Kasumi-1 (cell line): Measurements from ENCODE around the gene FRY.
"Not testable (repeated sequence)": the region's sequence is repeated elsewhere in the genome, so short reads cannot be mapped to it uniquely, and the experiment has no call there.

Experiments used
- DNase-seq, 2 experiments: peaks; one replicate each; lab custom pipeline; 2025; lab: John Stamatoyannopoulos, UW

Gene FRY

DNA sequence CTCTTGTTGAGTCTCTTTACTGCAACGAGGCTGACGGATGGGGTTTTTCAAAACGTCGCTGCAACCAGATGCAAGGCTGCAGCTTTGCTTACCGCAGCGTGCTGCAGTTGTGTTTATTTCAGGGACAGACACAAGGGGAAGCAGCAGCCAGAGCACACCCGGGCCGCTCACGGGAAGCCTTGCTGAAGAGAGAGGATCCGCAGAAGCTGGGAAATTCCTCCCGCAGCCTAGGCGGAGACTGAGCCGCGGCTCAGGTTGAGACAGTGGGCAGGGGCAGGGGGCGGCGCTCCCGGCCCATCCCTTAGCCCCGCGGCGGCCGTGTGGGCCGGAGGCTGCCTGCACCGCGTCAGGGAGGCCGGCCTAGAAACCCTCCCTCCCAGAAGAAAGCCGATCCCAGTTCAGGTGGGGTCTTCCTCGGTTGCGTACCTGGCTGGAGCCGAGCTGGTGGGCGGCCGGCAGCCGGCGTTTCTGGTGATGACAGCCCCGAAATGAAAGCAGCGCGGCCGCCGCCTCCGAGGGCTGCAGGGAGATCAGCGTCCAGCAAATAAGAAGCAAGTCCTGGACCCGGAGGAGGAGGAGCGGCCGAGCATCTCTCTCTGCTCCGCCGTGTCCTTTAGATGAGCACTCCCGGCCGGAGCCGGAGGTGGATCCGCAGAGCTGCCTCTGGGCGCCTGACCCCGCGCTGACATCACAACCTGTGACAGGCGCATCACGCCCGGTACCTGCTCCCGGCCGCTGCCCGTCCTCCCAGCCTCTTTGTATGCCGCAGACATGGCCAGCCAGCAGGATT, at the start of gene FRY:
TSS of gene FRY (plus strand) at position 750 of the 790 bp plus-strand sequence. CDS start at position 772, 22 bp downstream.
- peak; percentile 2 to 24 for DNase-seq

DNA sequence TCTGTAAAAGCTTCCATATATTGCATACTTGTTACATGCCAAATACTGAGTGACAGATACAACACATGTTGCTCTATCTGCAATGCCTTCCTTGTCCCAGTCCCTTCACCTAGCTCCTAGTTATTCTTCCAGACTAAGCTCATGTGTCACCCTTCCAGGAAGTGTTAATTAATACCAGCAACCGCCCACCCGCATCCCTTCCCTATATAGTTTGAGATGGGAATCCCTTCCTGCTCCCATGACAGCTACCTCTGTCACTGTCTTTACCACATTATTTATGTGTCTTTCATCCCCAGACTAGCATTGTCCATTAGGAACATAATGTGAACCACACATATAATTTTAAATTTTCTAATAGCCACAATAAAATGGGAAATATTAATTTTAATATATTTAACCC, 49.5 kb upstream of the FRY start:
- DNase-seq, result no peak

DNA sequence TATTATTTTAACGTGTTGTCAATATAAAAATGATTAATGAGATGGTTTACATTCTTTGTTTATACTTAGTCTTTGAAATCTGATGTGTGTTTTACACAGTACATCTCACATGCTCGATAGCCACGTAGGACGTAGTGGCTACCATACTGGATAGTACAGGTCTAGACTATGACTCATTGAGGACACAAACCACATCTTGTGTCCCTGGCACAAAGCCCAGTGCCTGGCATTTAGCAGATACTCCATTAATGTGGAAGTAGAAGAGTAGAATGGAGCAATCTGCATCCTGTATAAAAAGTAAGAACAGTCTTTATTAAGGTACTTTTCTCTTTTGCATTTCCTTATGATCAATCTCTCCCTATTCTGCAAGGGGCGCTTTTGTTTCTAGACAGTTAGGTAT, 49.0 kb upstream of the FRY start:
- peak; percentile 52 to 72 for DNase-seq

DNA sequence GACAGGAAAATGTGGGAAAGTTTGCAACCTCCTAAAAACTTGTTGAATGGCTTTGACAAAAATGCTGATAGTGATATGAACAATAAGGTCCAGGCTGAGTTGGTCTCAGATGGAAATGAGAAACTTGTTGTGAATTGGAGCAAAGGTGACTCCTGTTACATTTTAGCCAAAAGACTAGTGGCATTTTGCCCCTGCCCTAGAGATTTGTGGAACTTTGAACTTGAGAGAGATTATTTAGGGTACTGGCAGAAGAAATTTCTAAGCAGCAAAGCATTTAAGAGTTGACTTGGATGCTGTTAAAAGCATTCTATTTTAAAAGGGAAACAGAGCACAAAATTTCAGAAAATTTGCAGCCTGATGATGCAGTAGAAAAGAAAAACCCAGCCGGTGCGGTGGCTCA, 47.9 kb upstream of the FRY start:
- not testable (repeated sequence) for DNase-seq

DNA sequence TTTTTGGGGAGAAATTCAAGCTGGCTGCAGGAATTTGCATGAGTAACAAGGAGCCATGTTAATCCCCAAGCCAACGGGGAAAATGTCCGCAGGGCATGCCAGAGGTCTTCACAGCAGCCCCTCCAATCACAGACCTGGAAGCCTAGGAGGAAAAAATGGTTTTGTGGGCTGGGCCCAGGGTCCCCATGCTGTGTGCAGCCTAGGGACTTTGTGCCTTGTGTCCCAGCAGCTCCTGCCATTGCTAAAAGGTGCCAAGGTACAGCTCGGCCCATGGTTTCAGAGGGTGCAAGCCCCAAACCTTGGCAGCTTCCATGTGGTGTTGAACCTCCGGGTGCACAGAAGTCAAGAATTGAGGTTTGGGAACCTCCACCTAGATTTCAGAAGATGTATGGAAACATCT, 47.2 kb upstream of the FRY start:
- DNase-seq, result not testable (repeated sequence)

DNA sequence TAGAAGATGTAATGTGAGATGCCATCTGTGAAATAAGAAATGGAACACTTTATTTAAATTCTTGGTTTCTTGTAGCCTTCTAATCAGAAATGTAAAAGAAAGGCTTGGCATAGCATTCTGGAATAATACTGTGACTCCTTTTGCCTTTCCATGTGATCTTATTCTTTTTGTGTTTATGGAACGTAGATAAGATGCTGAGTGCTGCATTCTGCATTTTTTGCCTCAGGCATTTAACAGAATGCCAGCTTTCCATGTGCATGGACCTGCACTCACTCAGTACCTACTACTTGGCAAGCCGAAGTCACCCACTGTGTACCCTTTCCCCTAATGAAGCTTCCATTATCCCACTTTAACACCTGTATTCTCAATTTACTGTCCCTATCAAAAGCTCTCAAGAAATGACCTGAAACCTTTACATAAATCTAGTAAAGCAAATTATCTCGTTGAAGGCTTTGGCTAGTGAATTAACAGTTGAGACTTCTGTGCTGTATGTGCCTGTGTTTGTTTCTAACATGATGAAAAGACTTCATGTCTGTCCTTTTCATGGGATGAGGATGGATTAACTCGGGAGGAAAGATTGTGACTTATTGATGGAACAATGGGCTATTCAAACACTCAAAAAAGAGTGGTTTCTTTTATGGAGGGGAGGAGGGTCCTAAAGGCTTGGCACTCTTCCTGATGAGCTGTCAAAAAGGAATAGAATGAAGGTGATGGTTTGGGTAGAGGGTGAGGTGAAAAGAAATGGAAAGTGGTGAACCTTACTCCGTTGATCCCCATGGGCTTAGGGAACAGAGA, 44.7 kb upstream of the FRY start:
- no peak for DNase-seq

DNA sequence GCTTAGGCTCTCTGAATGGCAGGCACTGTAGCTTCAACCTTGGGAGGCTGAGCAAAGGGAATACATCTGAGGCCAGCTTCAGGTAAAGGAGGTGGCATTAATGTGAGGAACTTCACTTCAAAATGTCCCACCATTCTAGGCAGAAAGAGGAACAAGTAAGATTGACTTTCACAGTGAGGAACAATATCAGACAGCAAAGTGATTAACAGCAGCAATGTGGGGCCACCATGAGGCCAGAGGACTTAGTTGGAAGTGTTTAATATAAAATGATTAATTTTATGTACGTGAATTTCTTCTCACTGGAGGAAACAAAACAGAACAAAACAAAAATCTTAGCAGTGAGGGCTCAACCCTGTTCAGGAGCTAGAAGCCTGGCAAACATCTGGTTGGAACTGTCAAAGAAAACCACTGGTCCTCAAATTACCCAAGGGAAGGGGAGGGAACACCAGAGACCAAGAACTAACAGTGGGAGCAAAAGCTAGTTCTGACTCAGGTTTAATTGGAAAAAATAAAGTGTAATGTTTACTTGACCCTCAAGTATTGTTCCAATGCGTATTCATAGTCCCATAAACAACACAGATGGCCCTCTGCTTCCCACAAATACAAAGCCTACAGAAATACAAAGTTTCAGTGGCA, 43.9 kb upstream of the FRY start:
- DNase-seq, result peak in 1 of 2 experiments; percentile 15

DNA sequence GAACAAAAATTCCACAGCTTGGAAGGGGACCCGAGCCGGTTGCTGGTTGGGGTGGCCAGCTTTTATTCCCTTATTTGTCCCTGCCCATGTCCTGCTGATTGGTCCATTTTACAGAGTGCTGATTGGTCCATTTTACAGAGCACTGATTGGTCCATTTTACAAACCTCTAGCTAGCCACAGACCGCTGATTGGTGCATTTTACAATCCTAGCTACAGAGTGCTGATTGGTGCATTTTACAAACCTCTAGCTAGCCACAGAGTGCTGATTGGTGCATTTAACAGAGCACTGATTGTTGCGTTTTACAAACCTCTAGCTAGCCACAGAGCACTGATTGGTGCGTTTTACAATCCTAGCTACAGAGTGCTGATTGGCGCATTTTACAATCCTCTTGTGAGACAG, 37.2 kb upstream of the FRY start:
- DNase-seq, result not testable (repeated sequence)

DNA sequence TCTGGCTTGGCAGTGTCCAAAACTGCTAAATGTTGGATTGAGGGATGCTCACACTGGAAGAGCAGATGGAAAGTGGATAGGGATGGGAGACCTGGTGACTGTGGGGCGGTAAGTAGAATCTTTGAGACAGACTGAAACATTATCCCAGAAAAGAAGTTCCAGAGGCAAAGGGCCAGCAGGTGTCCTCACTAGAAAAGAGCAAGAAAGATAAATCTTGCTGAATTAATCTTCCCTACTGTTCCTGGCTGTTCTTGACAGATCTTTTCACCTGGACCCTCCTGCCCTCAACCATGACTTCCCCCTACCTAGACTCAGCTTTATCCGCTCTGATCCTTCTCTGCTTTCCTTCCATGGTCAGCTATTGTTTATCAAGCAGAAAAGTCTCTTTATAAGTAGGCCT, 35.0 kb upstream of the FRY start:
- DNase-seq, result no peak

DNA sequence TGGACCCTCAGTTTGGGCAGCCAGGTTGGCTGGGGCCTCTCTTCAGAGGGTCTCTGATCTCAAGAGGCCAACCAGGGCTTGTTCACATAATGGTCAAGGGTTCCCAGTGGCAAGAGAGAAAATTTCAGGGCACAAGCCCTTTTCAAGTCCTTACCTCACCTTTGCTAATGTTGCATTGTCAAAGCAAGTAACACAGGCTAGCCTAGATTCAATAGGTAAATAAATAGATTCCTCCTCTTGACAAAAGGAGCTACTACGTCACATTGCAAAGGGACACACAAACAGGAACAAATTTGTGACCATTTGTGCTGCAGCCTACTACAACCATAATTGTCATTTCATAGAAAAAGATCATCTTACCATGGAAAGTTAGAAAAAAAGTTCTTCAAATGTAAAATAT, 33.9 kb upstream of the FRY start:
- DNase-seq, result no peak

DNA sequence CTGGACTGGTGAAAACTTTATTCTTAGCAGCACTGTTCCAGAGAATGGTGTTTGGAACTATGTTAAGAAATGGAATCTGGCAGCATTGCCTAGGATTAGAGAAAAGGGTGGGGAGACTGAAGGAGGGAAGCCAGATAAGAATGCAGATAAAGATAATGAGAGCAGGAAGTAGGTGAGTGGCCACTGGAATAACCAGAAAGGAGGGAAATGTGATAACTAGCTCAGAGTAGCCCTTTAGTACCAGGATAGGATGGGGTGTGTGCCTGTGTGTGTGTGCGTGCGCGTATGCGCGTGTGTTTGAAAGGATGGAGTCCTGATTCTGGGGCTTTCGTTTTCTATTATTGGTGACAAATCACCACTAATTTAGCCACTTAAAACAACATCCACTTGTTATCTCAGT, 33.4 kb upstream of the FRY start:
- DNase-seq, result no peak

DNA sequence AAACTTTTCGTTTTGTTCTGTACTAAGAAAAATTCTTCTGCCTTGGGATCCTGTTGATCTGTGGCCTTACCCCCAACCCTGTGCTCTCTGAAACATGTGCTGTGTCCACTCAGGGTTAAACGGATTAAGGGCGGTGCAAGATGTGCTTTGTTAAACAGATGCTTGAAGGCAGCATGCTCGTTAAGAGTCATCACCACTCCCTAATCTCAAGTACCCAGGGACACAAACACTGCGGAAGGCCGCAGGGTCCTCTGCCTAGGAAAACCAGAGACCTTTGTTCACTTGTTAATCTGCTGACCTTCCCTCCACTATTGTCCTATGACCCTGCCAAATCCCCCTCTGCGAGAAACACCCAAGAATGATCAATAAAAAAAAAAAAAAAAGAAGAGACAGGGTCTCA, 30.8 kb upstream of the FRY start:
- DNase-seq, result not testable (repeated sequence)

DNA sequence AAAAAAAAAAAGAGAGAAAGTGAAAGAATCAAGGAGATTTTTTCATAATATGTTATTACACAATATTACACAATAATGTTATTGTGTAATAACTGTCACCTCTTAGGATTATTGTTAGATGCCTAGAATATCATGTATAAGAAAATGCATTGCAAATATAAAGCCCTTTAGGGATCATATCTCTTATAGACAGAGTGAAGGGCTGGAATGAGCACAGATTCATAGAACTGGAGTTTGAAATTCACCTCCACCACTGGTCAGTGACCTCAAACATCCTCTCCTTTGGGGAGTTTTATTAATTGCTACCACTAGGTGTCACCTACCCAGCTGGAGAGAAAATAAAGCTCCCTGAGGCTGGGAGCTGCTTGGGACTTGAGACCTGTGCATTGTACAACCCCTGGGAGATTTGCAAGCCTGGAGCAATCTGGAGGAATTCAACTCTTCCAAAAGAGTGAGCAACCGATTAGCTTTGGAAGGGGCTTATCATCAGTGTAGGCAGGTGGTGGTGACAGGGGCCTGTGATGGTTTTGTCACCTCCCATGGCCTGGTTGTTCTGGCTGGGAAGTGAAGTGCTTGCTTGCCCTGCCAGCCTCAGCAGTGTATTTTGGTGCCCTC, 30.3 kb upstream of the FRY start:
- peak; percentile 31 to 45 for DNase-seq

DNA sequence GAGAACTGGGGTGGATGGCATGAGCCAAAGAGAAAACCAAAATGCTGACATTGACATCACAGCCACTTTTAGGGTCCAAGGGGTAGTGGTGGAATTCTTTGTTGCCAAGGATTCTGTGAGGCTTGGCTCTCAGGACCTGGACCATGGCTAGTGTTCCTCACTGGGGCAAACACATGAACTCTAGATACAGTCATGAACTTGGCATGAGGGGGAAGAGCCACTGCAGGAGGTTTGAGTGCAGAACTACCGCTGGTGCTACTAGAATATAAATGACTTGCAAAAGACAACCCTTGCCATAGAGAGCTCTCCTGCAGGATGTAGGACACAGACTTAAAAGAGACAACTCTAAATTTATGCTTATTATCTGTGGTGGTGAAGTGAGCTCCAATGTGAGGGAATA, 29.8 kb upstream of the FRY start:
- DNase-seq, result no peak

DNA sequence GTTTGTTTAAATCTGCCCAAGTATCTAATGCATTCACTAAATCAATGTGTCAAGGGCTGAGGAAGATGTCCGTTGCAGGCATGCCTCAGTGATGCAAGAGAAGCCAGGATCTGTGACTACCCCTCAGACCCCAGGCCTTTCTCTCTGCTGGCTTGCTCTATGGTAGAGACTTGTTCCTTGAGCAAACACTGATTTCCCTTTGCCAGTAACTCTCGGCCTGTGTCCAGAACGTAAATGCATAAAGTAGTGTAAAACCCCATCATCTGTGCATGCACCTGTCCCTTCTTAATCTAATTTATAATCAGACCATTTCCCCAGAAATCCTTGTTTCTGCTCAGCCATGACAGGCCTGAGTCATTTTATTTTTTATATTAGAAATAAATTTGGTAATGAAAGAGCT, 28.7 kb upstream of the FRY start:
- DNase-seq, result no peak

DNA sequence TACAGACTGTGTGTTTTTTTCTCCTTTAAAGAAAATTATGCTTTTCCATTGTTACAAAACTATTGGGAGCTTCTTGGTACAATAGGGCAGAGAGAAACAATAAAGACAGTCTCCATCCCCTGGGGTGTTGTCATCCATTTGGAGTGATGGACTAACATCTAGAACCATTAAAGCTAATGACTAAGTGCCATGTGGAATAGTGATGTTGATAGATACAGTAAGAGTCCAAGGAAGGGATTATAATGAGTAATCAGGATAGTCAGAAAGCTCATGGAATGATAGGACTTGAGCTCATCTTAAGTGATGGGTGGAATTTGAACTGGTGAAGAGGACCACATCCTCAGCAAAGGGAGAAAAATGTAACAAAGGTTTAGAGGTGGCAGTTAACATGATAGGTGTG, 24.1 kb upstream of the FRY start:
- DNase-seq, result no peak

DNA sequence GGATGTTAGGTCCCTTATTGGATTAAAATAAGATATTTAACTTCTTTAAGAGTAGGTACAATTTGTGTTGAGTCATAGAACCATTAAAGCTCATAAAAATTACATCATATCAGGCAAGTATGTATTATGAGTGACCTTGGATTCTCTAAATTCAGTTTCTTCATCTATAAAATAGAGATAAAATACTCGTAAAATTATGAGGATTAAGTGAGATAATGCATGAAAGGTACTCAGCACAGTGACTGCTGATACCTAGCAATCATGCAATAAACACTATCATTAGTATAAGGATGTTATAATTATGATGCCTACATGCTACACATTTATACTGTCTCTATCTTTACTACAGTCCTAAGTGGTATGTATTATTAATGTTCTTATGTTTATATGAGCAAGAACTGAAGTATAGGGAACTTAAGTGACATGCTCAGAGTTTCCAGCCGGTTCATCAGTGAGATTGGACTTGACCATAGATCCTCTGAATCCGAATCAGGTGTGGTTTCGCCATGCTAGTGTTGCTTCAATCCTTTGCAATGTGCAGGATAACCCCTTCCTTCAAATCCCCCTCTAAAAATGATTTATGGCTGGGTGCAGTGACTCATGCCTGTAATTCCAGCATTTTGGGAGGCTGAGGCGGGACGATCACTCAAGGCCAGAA, 22.9 kb upstream of the FRY start:
- no peak for DNase-seq

DNA sequence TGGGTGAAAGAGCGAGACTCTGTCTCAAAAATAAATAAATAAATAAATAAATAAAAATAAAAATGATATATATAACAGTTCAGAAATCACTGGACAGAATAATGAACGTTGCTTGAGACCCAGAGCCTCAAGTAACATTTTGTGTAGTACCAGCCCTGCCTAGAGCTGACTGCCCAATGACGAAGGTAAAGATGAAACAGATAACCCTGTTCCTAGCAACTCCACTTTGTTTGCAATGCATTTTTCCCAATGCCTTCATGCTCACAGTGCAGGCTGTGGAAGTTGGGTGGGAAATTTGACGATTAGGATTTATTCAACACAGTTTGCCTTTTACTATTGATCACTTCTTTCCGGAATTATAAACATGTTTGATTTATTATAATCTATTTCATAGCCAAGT, 22.2 kb upstream of the FRY start:
- DNase-seq, result no peak

DNA sequence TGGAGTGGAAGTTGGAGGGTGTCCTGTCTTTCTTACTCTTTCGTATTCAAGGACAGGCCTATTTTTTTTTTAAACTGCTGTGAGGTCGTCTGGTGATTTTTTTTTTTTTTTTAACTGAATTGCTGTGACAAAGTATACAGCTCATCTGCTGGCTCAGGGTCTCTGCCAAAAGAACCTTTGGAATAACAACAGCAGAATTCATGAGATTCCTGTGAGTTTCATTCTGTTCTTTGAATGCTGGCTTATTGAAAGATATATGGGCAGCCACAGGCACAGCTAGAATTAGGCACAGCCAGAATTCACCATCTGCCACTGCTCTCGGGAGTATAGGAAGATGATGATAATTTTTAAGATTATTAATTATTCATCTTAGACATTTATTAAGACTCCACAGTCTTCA, 21.4 kb upstream of the FRY start:
- DNase-seq, result no peak

DNA sequence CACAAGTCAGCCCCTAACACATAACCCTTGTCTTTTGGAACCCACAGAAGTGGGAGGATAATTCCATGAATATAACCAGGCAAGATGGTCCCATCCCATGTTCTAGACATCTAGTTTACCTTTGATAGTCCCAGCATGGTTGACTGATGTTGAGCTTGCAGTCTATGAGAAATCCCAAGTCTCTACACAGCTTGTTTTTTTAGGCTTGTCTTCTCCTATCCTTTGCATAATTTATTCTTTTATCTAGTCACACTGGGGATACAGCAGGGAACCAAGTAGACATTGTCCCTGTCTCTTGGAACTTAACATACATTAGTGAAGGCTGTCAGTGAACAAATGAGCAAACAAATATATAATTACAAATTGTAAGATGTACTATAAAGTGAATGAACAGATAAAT, 19.6 kb upstream of the FRY start:
- no peak for DNase-seq

DNA sequence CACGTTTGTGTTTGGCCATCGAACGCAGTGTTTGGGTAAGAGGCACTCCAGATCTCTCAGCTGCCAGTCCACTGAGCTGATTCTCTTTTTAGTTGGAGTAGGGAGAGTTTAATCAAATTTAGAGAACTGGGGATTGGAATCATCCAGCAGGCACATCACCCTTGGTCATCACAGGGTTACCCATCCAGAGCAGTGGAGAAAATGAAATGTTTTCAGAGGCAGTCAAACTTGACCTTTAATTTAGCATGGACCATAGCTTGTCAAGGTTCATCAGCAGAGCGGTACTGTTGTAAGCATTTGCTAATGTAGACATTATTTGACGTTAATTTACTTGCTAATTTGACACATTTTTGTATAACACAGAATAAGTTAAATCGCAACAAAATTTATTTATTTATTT, 18.4 kb upstream of the FRY start:
- DNase-seq, result no peak

DNA sequence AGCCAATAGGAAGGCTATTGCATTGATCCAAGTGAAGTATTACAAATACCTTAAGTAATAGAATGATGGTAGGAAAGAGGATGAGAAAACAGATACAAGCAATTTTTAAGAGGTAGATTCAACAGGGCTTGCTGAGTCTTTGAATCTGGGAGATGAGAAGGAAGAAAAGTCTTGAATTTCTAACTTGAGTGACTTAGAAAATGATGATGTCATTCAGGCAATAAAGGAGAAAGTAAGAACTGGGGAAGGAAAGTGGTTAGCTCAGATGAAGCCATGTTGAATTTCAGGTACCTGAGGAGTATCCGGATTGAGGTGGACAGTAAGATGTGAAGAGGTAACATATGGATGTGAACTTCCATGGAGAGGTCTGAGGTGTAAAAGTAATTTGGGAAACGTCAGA, 15.5 kb upstream of the FRY start:
- DNase-seq, result no peak
